Transverse colon (tissue), 4 donors: Measurements from ENCODE around the gene KLF13. TPM values are rescaled to one million over a fixed set of nuclear protein-coding genes. Genes with fewer than 3 reads are reported as not detected.

Experiments used
- DNase-seq: peaks from one replicate; pipeline ENCODE4 v3.0.0-alpha.2; 2019
- H3K27ac ChIP-seq, 4 donors: fragments of 200-600 bp; sonication (generic); 2 replicates each; pipeline ENCODE4 v1.5.1; 2016 to 2018; ENCODE audit warnings: inconsistent platforms in 4 of 4
- H3K27me3 ChIP-seq: fragments of 200-600 bp; sonication (generic); 2 replicates; pipeline ENCODE4 v1.5.1; 2017; ENCODE audit warnings: inconsistent platforms
- H3K36me3 ChIP-seq, 4 donors: fragments of 200-600 bp; sonication (generic); 2 replicates each; pipeline ENCODE4 v1.5.1; 2017 to 2019; ENCODE audit warnings: inconsistent platforms in 4 of 4
- H3K4me1 ChIP-seq, 4 donors: fragments of 200-600 bp; sonication (generic); 2 replicates each; pipeline ENCODE4 v1.5.1; 2017 to 2020; ENCODE audit warnings: inconsistent platforms in 4 of 4
- H3K4me3 ChIP-seq, 4 donors: fragments of 200-600 bp; sonication (generic); 1 replicate in 1 of 4; 2 replicates in 3 of 4; pipeline versions ENCODE4 v1.5.1 to v1.6.1; 2017 to 2019; ENCODE audit warnings: inconsistent platforms in 4 of 4
- H3K9me3 ChIP-seq, 2 donors: fragments of 200-600 bp; sonication (generic); 2 replicates each; pipeline ENCODE4 v1.5.1; 2017 to 2019; ENCODE audit warnings: inconsistent platforms in 2 of 2
- EP300 ChIP-seq: sonication (generic); formaldehyde crosslinking; IDR thresholded peaks from one replicate; pipeline ENCODE4 v1.6.1; 2017; ENCODE audit warnings: antibody characterized with exemption, low read depth
- POLR2A ChIP-seq: fragments of 450-650 bp; IDR thresholded peaks from one replicate; pipeline ENCODE4 v1.6.1; 2016; ENCODE audit warnings: antibody characterized with exemption, mild to moderate bottlenecking, moderate library complexity
- POLR2AphosphoS5 ChIP-seq, 3 donors: sonication (generic); formaldehyde crosslinking; IDR thresholded peaks; one replicate each; pipeline ENCODE4 v1.6.1; 2016; ENCODE audit warnings: antibody characterized with exemption in 3 of 3
- WGBS, 2 donors: methylation state at CpG; one replicate each; pipeline ENCODE4 v1.1.5; 2018; ENCODE audit warnings: low coverage in 1 of 2; 5-methylcytosine and 5-hydroxymethylcytosine counted together
- in situ Hi-C, 4 donors: fragments of 200-750 bp; cut with MboI; loops; one replicate each; pipeline versions ENCODE4 v1.15.0 to v1.15.1; 2017; ENCODE audit warnings: low sequenced_read_pairs in 3 of 4, low pct_ligation_motif_present in 1 of 4, low pct_unique_long_range_greater_than_20kb in 1 of 4
- intact Hi-C: fragments of 100-400 bp; cut with DNase I; formaldehyde crosslinking; loops from one replicate; pipeline ENCODE4 v1.15.1; 2023; ENCODE audit warnings: low total_unique reads
- total RNA-seq, 4 donors: library from RNA; depleted of rRNA; stranded (reverse); fragments of >200 nt; gene quantifications; one replicate each; pipeline ENCODE4 v1.1.0, GENCODE V29; 2016
- TF ChIP-seq, protein P1 (sequence below), 5 experiments: fragments of 200-600 bp in 3 of 5; fragments of 450-650 bp in 2 of 5; sonication (generic) in 3 of 5; IDR thresholded peaks; 1 replicate in 2 of 5; 2 replicates in 3 of 5; pipeline ENCODE4 v1.5.1; 2016 to 2017; ENCODE audit warnings: antibody characterized with exemption in 5 of 5, inconsistent platforms in 3 of 5, mild to moderate bottlenecking in 2 of 5, moderate library complexity in 1 of 5

Gene KLF13
- total RNA-seq, 4 donors from 2014 or later = 39.0 to 81.2 (median 68.8) TPM

DNA sequence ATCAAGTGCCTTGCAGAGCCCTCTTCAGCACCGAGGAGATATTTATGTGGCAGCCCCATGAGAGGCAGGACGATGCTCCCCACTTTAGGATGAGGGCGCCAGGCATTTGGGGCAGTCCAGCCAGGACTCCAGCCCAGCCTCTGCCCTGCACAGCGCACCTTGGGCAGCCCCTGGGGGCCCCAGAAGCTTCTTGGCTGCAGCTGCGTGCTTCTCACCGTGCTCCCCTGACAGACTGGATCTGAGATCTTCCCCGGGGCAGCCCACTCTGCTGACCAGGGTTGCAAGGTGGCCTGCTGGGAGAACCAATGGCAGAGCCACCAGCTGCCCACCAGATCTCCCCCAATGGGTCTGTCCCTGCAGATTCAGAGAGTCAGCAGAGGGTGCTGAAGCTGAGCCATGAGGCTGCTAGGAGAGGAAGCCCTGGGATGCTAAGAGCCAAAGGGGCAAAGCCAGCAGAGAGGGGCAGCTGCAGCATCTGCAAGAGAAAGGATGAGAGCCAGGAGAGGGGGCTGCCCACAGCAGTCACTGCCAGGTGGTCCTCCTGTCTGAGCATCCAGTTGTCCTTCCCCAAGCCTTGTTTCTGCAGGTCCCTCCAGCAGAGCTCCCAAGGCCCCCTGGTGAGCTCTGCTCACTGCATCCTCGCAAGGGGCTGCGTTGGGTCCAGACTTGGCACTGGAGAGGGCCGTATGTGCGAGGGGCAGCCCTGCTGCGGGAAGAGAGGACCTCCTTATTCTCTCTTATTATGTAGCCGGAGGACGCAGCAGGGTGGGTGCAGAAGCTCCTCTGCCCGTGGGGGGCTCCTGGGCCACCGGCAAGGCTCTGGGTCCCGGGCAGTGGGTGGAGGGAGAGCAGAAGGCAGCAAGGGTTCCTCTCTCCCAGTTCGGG lies 14.7 kb upstream of the KLF13 start:
- no peak for DNase-seq
- intact Hi-C loops (loop anchor here (1.0 kb wide), 1 partner anchor 27 kb away; no protein-coding TSS in a partner anchor), in situ Hi-C loops (loop anchor here in 2 of 4 donors (10.0 to 25.0 kb wide), 2 partner anchors 100 to 107 kb away; no protein-coding TSS in a partner anchor)
- Histone ChIP-seq H3K9me3 (peaks cover 7 to 13% of the 10 kb centered on the region in 2 donors), H3K36me3 (no peaks in the 10 kb centered on the region), H3K4me3 (no peak overlapping the region), H3K27me3 (peaks cover 4% of the 10 kb centered on the region), H3K4me1 (no peaks in the 10 kb centered on the region), H3K27ac (no peak overlapping the region)
- TF ChIP-seq EP300 = no peak
- TF ChIP-seq, protein P1, sequence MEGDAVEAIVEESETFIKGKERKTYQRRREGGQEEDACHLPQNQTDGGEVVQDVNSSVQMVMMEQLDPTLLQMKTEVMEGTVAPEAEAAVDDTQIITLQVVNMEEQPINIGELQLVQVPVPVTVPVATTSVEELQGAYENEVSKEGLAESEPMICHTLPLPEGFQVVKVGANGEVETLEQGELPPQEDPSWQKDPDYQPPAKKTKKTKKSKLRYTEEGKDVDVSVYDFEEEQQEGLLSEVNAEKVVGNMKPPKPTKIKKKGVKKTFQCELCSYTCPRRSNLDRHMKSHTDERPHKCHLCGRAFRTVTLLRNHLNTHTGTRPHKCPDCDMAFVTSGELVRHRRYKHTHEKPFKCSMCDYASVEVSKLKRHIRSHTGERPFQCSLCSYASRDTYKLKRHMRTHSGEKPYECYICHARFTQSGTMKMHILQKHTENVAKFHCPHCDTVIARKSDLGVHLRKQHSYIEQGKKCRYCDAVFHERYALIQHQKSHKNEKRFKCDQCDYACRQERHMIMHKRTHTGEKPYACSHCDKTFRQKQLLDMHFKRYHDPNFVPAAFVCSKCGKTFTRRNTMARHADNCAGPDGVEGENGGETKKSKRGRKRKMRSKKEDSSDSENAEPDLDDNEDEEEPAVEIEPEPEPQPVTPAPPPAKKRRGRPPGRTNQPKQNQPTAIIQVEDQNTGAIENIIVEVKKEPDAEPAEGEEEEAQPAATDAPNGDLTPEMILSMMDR (IDR thresholded peaks at IDR 0.05) = no peak
- no peak for TF ChIP-seq POLR2AphosphoS5 (IDR thresholded peaks at IDR 0.05)
- TF ChIP-seq POLR2A = no peak
- 92 to 100% methylated on average over 1 to 15 of the region's 18 CpGs for WGBS, 2 donors

DNA sequence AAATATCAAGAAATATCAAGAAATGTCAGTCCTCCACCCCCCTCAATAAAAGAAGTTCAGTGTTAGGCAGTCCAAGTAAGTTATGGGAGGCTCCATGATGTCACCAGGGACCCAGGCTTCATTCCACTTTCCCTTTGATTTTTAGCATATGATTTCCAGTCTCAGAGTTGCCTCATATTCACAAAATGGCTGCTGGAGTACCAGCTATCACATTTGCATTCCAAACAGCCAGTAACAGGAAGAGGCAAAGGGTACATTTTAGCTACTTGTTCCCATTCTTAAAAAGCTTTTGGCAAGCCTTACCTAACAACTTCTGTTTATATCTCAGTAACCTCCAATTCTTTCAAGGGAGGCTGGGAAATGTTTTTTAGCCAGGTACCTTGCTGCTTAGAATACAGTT lies 13.4 kb upstream of the KLF13 start:
- intact Hi-C loops = no loop called here
- Histone ChIP-seq H3K4me3 (no peak overlapping the region), H3K4me1 (no peaks in the 10 kb centered on the region), H3K27me3 (peaks cover 4% of the 10 kb centered on the region), H3K36me3 (no peaks in the 10 kb centered on the region), H3K9me3 (peaks cover 7 to 13% of the 10 kb centered on the region in 2 donors), H3K27ac (no peak overlapping the region)
- TF ChIP-seq POLR2AphosphoS5 (IDR thresholded peaks at IDR 0.05) (no peak), EP300 (no peak)
- in situ Hi-C loops = loop anchor here in 2 of 4 donors (10.0 to 25.0 kb wide), 2 partner anchors 101 to 108 kb away; no protein-coding TSS in a partner anchor
- no peak for DNase-seq

DNA sequence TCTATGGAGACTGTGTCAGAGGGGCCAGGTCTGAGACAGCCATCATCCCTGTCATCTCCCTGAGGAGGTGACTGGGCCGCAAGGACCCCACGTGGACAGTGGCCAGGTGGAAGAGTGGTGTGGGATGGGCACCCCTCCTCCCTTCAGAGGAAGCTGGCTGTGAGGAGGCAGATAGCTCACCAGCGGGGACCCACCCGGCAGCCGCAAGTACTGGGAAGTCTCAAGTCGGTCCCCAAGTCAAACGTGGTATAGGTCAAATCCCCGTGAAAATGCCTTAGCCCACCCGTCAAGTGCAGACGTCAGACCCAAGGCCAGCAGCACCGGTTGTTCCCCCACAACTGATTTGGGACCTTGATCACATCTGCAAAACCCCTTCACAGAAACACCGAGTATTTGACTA lies 12.3 kb upstream of the KLF13 start:
- intact Hi-C loops (loop anchor here (2.0 kb wide), 1 partner anchor 64 kb away; no protein-coding TSS in a partner anchor), in situ Hi-C loops (loop anchor here in 2 of 4 donors (10.0 to 25.0 kb wide), 2 partner anchors 102 to 110 kb away; no protein-coding TSS in a partner anchor)
- DNase-seq = no peak
- Histone ChIP-seq H3K4me3 (no peak overlapping the region), H3K4me1 (no peaks in the 10 kb centered on the region), H3K9me3 (peaks cover 7 to 13% of the 10 kb centered on the region in 2 donors), H3K27me3 (peaks cover 4% of the 10 kb centered on the region), H3K27ac (no peak overlapping the region), H3K36me3 (no peaks in the 10 kb centered on the region)
- WGBS, 2 donors = 80 to 96% methylated on average over 2 to 12 of the region's 12 CpGs
- TF ChIP-seq POLR2A = no peak
- TF ChIP-seq POLR2AphosphoS5 (IDR thresholded peaks at IDR 0.05) = no peak
- TF ChIP-seq EP300 = no peak
- TF ChIP-seq, protein P1 (IDR thresholded peaks at IDR 0.05) = no peak

DNA sequence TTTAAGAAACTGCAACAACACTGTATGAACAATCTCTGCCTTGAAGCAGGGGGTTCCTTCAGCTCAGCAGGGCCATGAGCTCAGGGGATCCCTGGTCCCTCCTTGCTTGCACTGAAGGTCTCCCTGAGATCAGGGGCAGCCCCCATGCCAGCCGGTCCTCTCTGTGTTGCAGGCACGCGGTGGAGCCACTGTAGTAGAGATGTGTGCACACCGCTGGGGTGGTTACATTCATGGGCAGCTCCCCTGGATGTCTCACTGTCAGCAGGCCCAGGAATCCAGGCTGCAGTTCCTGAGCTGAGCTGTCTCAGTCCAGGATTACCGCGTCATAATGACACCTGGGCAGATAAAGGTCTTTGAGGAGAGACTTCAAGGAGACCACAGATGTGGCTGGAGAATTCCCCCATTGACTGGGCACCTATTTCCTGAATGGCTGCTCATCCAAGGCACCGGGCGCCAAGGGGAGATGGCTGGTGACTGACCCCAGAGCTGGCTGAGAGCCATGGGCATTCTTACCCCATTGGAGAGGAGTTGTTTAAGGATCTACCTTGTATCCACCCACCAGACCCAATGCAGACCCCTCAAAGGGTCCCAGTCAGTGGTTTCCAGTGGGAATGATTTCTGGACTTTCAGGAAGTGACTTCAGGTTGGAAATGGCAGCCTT lies 10.4 kb upstream of the KLF13 start:
- H3K4me3 ChIP-seq = no peak overlapping the region
- intact Hi-C loops (no loop called here), in situ Hi-C loops (loop anchor here in 2 of 4 donors (10.0 to 25.0 kb wide), 2 partner anchors 104 to 111 kb away; no protein-coding TSS in a partner anchor)
- no peaks in the 10 kb centered on the region for H3K36me3 ChIP-seq
- peaks cover 7 to 13% of the 10 kb centered on the region in 2 donors for H3K9me3 ChIP-seq
- no peak for DNase-seq
- H3K4me1 ChIP-seq = no peaks in the 10 kb centered on the region
- H3K27ac ChIP-seq = no peak overlapping the region
- peaks cover 4% of the 10 kb centered on the region for H3K27me3 ChIP-seq
- WGBS, 2 donors = 94% methylated on average over 8 of the region's 8 CpGs; no CpG with 5 or more reads in 1 of the 2 donors
- TF ChIP-seq, protein P1 (IDR thresholded peaks at IDR 0.05) = no peak
- TF ChIP-seq POLR2A (no peak), POLR2AphosphoS5 (IDR thresholded peaks at IDR 0.05) (no peak), EP300 (no peak)
